Head of caudate nucleus (tissue), 42 donors: ENCODE data around the gene TFG.

Source experiments
- DNase-seq, 42 donors: peaks; one replicate each; pipeline versions ENCODE4 v3.0.0 to v3.0.0-alpha.2; 2020 to 2021; ENCODE audit warnings: mixed read lengths in 7 of 42
- intact Hi-C: fragments of 100-400 bp; cut with DNase I; formaldehyde crosslinking; loops from one replicate; pipeline ENCODE4 v1.15.0; 2022

Gene TFG

GRCh38 chr3:100777271-100777670 lies 68.0 kb downstream of the TFG start:
- intact Hi-C loops, result no loop called here

DNA sequence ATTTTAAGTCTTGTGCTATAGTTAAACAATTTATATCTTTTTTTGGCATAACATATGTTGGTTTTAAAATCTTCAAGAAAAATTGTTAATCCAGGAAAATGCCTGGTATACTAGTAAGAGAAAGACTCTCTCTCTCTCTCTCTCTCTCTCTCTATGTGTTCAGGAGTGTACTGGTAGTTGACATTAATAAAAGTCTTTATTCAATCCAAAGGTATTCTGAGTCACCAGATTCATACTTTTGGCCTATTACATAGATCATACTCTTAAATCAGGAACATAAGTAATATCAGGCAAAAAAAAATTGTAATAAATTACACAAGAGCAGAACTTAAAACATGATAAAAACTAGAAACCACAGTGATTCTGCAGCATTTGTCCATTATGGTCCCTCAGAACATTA lies 70.2 kb downstream of the TFG start:
- intact Hi-C loops, result no loop called here
- DNase-seq, result no peak

More at GRCh38 chr3:100777271-100777670, 68.0 kb downstream of the TFG start:
- no peak for DNase-seq

- DNase-seq, result no peak
- intact Hi-C loops, result no loop called here
These were observed 70.9 kb downstream of the TFG start for GRCh38 chr3:100780071-100780622.

DNA sequence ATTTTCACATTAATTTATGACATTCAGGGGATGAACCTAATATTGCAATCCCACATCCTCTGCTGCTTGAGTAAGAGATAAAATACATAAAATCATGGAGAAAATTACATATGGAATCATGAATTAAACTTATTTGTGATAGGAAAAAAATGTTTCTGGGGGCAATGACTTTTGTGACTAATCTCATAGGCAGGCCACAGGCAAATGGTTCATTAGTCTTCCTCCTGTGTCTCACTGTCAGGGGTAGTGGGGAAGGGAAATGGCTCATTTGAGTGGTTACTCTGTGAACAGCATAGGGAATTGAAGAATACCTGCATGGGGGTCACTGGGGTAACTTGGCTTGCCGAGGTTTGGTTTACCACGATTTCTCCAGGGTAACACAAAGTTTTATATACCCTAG lies 72.0 kb downstream of the TFG start:
- intact Hi-C loops, result no loop called here

DNA sequence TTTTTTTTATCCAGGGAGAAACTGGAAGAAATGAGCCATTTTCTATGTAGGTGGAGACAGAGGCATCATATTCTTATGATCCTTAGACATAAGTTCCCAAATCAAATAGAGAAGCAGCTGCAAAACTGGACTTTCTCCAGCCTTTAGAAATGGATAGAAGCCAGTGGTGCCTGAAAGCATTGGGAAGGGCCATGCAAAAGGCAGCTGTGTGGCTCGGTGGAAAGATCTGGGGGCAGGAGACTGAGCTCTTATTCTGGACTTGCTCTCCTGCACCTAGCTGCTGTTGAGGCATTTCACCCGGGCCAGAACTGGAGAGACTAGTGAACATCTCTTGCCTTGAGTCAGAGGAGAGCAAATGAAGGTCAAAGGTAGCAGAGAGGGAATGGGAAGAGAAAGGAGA lies 73.1 kb downstream of the TFG start:
- DNase-seq, result no peak
- intact Hi-C loops, result no loop called here

More for the DNA sequence above, 72.0 kb downstream of the TFG start:
- DNase-seq, result no peak

GRCh38 chr3:100782906-100783305 lies 73.6 kb downstream of the TFG start:
- DNase-seq, result no peak
- intact Hi-C loops, result no loop called here

- DNase-seq, result no peak
- intact Hi-C loops, result no loop called here
These were observed 74.3 kb downstream of the TFG start for GRCh38 chr3:100783619-100784018.

- intact Hi-C loops, result no loop called here
- DNase-seq, result no peak
These were observed 80.3 kb downstream of the TFG start for GRCh38 chr3:100789579-100789978.

- no peak for DNase-seq
- intact Hi-C loops, result no loop called here
These were observed 87.3 kb downstream of the TFG start for GRCh38 chr3:100796556-100796955.

DNA sequence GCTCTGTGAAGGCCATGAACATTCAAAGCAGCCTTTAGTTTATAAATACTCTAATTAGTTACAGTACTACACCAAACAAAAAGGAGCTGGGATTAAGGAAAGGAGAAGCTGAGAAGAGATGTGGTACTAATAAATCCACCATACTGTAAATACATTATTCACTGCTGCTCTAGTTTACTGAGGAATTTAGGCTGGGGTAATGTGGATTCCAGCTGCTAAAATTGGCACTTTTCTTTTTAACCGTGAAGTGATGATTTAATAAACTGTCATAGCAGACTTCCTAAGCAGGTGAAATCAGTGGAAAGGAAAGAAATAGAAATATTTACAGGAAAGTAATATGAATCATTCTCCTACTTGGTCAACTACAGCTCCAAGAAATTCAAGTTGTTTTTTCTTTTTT lies 88.7 kb downstream of the TFG start:
- intact Hi-C loops, result no loop called here

More for the DNA sequence above, 88.7 kb downstream of the TFG start:
- no peak for DNase-seq
